ENCODE measurements around the gene TTN.
A peak's percentile ranks its signal among the peaks of the same experiment; 100 is the strongest.

The TTN gene

GRCh38 chr2:178805457-178805856 is 1.8 kb downstream of the TTN start:
- H3K4me3 ChIP-seq (ENCODE audit: control insufficient read depth, low read depth, low read length): no peak overlapping the region
- no peak for DNase-seq (ENCODE audit: low read depth)
- no peak for TF ChIP-seq CTCF (conservative IDR thresholded peaks at IDR 0.05; ENCODE audit: control insufficient read depth, insufficient read depth, low read depth, low read length)

GRCh38 chr2:178804791-178805190 is 2.4 kb downstream of the TTN start:
- no peak overlapping the region for H3K4me3 ChIP-seq (ENCODE audit: control insufficient read depth, low read depth, low read length)
- DNase-seq (ENCODE audit: low read depth): peak; percentile 26
- peak; percentile 65 for TF ChIP-seq CTCF (conservative IDR thresholded peaks at IDR 0.05; ENCODE audit: control insufficient read depth, insufficient read depth, low read depth, low read length)

GRCh38 chr2:178800510-178800909 is 6.7 kb downstream of the TTN start:
- TF ChIP-seq CTCF (conservative IDR thresholded peaks at IDR 0.05; ENCODE audit: control insufficient read depth, insufficient read depth, low read depth, low read length): no peak
- no peak overlapping the region for H3K4me3 ChIP-seq (ENCODE audit: control insufficient read depth, low read depth, low read length)
- no peak for DNase-seq (ENCODE audit: low read depth)

- DNase-seq (ENCODE audit: low read depth): no peak
- no peak overlapping the region for H3K4me3 ChIP-seq (ENCODE audit: control insufficient read depth, low read depth, low read length)
- no peak for TF ChIP-seq CTCF (conservative IDR thresholded peaks at IDR 0.05; ENCODE audit: control insufficient read depth, insufficient read depth, low read depth, low read length)
Measured at GRCh38 chr2:178799305-178799704, 7.9 kb downstream of the TTN start.

DNA sequence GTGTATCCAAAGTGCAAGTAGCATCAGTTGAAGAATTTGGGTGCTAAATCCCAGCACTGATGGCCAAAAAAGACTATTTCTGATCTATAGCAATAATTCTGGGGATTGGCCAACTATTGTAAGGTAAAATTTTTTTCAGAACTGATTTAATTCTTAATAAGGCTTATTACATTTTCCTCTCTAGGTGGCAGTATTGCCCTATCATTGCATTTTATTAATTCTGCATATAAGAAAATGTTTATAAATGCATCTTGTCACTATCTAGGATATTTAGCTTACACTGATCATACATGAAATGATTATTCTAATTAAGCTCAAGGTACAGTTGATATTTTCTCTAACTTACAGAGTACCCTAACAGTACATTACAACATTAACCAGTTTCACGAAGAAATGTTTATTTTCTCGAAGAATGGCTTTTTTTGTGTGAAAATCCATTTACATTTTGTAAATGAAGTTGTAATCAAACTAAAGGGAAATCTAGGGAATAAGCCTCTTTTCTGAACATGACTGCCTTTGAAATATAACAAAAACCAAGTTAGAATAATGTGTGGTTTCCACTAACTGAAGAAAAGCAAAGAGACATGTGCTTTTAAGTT is 11.0 kb downstream of the TTN start:
- DNase-seq (ENCODE audit: low read depth): peak; percentile 72
- TF ChIP-seq CTCF (conservative IDR thresholded peaks at IDR 0.05; ENCODE audit: control insufficient read depth, insufficient read depth, low read depth, low read length): peak; percentile 62
- no peak overlapping the region for H3K4me3 ChIP-seq (ENCODE audit: control insufficient read depth, low read depth, low read length)

GRCh38 chr2:178787934-178788333 is 19.3 kb downstream of the TTN start:
- no peak for DNase-seq (ENCODE audit: low read depth)
- H3K4me3 ChIP-seq (ENCODE audit: control insufficient read depth, low read depth, low read length): no peak overlapping the region
- TF ChIP-seq CTCF (conservative IDR thresholded peaks at IDR 0.05; ENCODE audit: control insufficient read depth, insufficient read depth, low read depth, low read length): no peak

GRCh38 chr2:178787155-178787554 is 20.1 kb downstream of the TTN start:
- no peak for TF ChIP-seq CTCF (conservative IDR thresholded peaks at IDR 0.05; ENCODE audit: control insufficient read depth, insufficient read depth, low read depth, low read length)
- no peak for DNase-seq (ENCODE audit: low read depth)
- no peak overlapping the region for H3K4me3 ChIP-seq (ENCODE audit: control insufficient read depth, low read depth, low read length)

All from fibroblast of mammary gland (primary cell).